Endothelial cell of umbilical vein (primary cell): ENCODE measurements around the gene GNGT2. TPM values are rescaled to one million over a fixed set of nuclear protein-coding genes. Genes with fewer than 3 reads are reported as not detected.

ENCODE experiments used
- BruUV-seq: library from RNA; stranded (reverse); fragments of 400-500 nt; replicated peaks from 2 replicates; lab custom pipeline; 2021; lab: Mats Ljungman, UMichigan
- CTCF ChIA-PET: fragments of 300-600, 350-600 bp; sonication (Branson Sonifier 250); formaldehyde crosslinking; loops from one replicate; lab custom pipeline; 2021; ENCODE audit warnings: antibody characterized with exemption, inconsistent platforms; lab: Charles Lee
- POLR2A ChIA-PET: fragments of 300-600, 350-600 bp; sonication (Branson Sonifier 250); formaldehyde crosslinking; loops from one replicate; lab custom pipeline; 2021; ENCODE audit warnings: antibody characterized with exemption, inconsistent platforms; lab: Charles Lee
- DNase-seq: peaks from one replicate; pipeline ENCODE4 v3.0.0-alpha.2; 2011; ENCODE audit warnings: low read depth, low spot score
- FAIRE-seq: peaks from 2 replicates; lab custom pipeline; 2011; peaks lifted over from hg19 to GRCh38; lab: Jason Lieb, UNC
- H2AFZ ChIP-seq: 2 replicates; pipeline ENCODE4 v1.6.0; 2012; ENCODE audit warnings: low read depth, low read length, control low read depth, inconsistent platforms
- H3K27ac ChIP-seq: 2 replicates; pipeline ENCODE4 v1.5.1; 2011; ENCODE audit warnings: low read depth, mild to moderate bottlenecking, control low read depth, low read length, moderate library complexity; ENCODE audit not compliant: insufficient read depth
- H3K27me3 ChIP-seq, 2 experiments: 2 replicates each; pipeline versions ENCODE4 v1.6.0 to v1.6.1; 2011; ENCODE audit warnings: low read length in 2 of 2, mixed read lengths in 1 of 2; ENCODE audit not compliant: control insufficient read depth in 2 of 2, insufficient read depth in 2 of 2
- H3K36me3 ChIP-seq, 2 experiments: 2 replicates in 1 of 2; 3 replicates in 1 of 2; pipeline ENCODE4 v1.5.1; 2011; ENCODE audit warnings: low read length in 2 of 2, mild to moderate bottlenecking in 1 of 2, moderate library complexity in 1 of 2; ENCODE audit not compliant: control insufficient read depth in 2 of 2, insufficient read depth in 2 of 2; ENCODE audit errors: extremely low read depth in 1 of 2
- H3K4me1 ChIP-seq: 3 replicates; pipeline ENCODE4 v1.5.1; 2011; ENCODE audit warnings: mild to moderate bottlenecking, low read length; ENCODE audit not compliant: control insufficient read depth, insufficient read depth; ENCODE audit errors: extremely low read depth
- H3K4me2 ChIP-seq: 2 replicates; pipeline ENCODE4 v1.6.1; 2011; ENCODE audit warnings: low read length, control low read depth, mixed read lengths; ENCODE audit not compliant: insufficient read depth
- H3K4me3 ChIP-seq, 3 experiments: fragments of 200-600 bp in 1 of 3; sonication (generic), shearing (Covaris generic) in 1 of 3; replicated peaks in 1 of 3; 2 replicates each; pipeline ENCODE4 v1.5.1; 2011 to 2016; ENCODE audit warnings: control low read depth in 3 of 3, low read length in 3 of 3, mild to moderate bottlenecking in 2 of 3, inconsistent platforms in 1 of 3, low read depth in 1 of 3, moderate library complexity in 1 of 3; ENCODE audit not compliant: insufficient read depth in 1 of 3
- H3K79me2 ChIP-seq: 2 replicates; pipeline ENCODE4 v1.6.0; 2012; ENCODE audit warnings: low read length, inconsistent platforms; ENCODE audit not compliant: control insufficient read depth, insufficient read depth
- H3K9ac ChIP-seq: replicated peaks from 2 replicates; pipeline ENCODE3; 2011; ENCODE audit warnings: low read length, control low read depth; ENCODE audit not compliant: insufficient read depth; ENCODE audit errors: extremely low read depth
- H3K9me1 ChIP-seq: replicated peaks from 3 replicates; pipeline ENCODE4 v1.6.0; 2011; ENCODE audit warnings: mild to moderate bottlenecking, low read length; ENCODE audit not compliant: control insufficient read depth, insufficient read depth; ENCODE audit errors: extremely low read depth
- H3K9me3 ChIP-seq: replicated peaks from 2 replicates; pipeline ENCODE4 v1.5.1; 2012; ENCODE audit warnings: low read length, inconsistent platforms; ENCODE audit not compliant: control insufficient read depth, insufficient read depth
- H4K20me1 ChIP-seq: replicated peaks from 2 replicates; pipeline ENCODE3; 2011; ENCODE audit warnings: mild to moderate bottlenecking, low read length; ENCODE audit not compliant: control insufficient read depth, insufficient read depth; ENCODE audit errors: extremely low read depth
- EZH2 ChIP-seq: IDR thresholded peaks from 2 replicates; pipeline ENCODE4 v1.6.1; 2012; ENCODE audit warnings: borderline replicate concordance, low read depth, mild to moderate bottlenecking, moderate library complexity, low read length, inconsistent platforms; ENCODE audit not compliant: severe bottlenecking
- FOS ChIP-seq: IDR thresholded peaks from 2 replicates; pipeline ENCODE4 v1.6.1; 2011; ENCODE audit warnings: mild to moderate bottlenecking, low read length, moderate library complexity, borderline replicate concordance; ENCODE audit not compliant: insufficient read depth
- GATA2 ChIP-seq: IDR thresholded peaks from 2 replicates; pipeline ENCODE4 v1.7.0; 2011; ENCODE audit warnings: low read depth, mild to moderate bottlenecking, moderate library complexity, mixed read lengths, low read length; ENCODE audit not compliant: insufficient read length, insufficient read depth
- JUN ChIP-seq: IDR thresholded peaks from 2 replicates; pipeline ENCODE4 v1.6.1; 2011; ENCODE audit warnings: borderline replicate concordance, low read depth; ENCODE audit not compliant: insufficient read length, insufficient read depth
- MAX ChIP-seq: IDR thresholded peaks from 2 replicates; pipeline ENCODE4 v1.6.1; 2011; ENCODE audit not compliant: insufficient read depth, insufficient read length
- MYC ChIP-seq: IDR thresholded peaks from one replicate; pipeline ENCODE4 v1.6.1; 2011; ENCODE audit warnings: mild to moderate bottlenecking, low read depth, low read length
- POLR2A ChIP-seq: IDR thresholded peaks from 2 replicates; pipeline ENCODE4 v1.6.1; 2012; ENCODE audit warnings: low read depth, mild to moderate bottlenecking, control low read depth, low read length
- POLR2AphosphoS5 ChIP-seq: IDR thresholded peaks from 2 replicates; pipeline ENCODE4 v1.6.1; 2012; ENCODE audit warnings: low read depth, mild to moderate bottlenecking, control low read depth, low read length, moderate library complexity; ENCODE audit not compliant: insufficient read depth
- dilution Hi-C: fragments of 300-500 bp; cut with MboI; formaldehyde crosslinking; loops from one replicate; pipeline ENCODE4 v1.15.0; 2019; ENCODE audit warnings: low sequenced_read_pairs; ENCODE audit not compliant: extremely low pct_ligation_motif_present
- intact Hi-C: fragments of 100-400 bp; cut with micrococcal nuclease; formaldehyde crosslinking; loops from one replicate; pipeline ENCODE4 v1.10.0; 2022
- polyA plus RNA-seq, 4 experiments: library from polyadenylated mRNA; depleted of rRNA in 3 of 4; stranded (reverse) in 3 of 4; unstranded in 1 of 4; fragments of >200 nt; gene quantifications; 2 replicates each; pipeline versions ENCODE4 v1.2.1 to v1.2.3, GENCODE V29; 2011 to 2012; ENCODE audit warnings: missing spikeins in 1 of 4
- total RNA-seq: library from RNA; stranded (reverse); gene quantifications from 2 replicates; pipeline ENCODE4 v1.2.3, GENCODE V29; 2021
- TF ChIP-seq, protein P1 (sequence below), 2 donors: IDR thresholded peaks; 1 replicate in 1 of 2; 2 replicates in 1 of 2; pipeline ENCODE4 v1.5.1; 2011; ENCODE audit warnings: low read length in 2 of 2, mild to moderate bottlenecking in 2 of 2, moderate library complexity in 2 of 2, control low read depth in 1 of 2, inconsistent platforms in 1 of 2, low read depth in 1 of 2; ENCODE audit not compliant: insufficient read depth in 1 of 2; ENCODE audit errors: extremely low read depth in 1 of 2

The GNGT2 gene
- total and polyA plus RNA-seq, 2 donors (not counting 3 experiments of a cell fraction or from before 2014, with no cell fraction given) = 2.8 to 3.8 TPM

GRCh38 chr17:49165143-49165542 lies 45.2 kb downstream of the GNGT2 start:
- no peak for TF ChIP-seq POLR2AphosphoS5
- no peak for TF ChIP-seq FOS
- TF ChIP-seq MAX = no peak
- TF ChIP-seq JUN = no peak
- Histone ChIP-seq H2AFZ (no peak overlapping the region), H3K9me1 (no peaks in the 10 kb centered on the region), H3K79me2 (no peaks in the 10 kb centered on the region), H3K27ac (no peak overlapping the region), H3K9ac (no peak overlapping the region), H3K36me3 (no peaks in the 10 kb centered on the region), H3K4me3 (no peak overlapping the region), H4K20me1 (no peaks in the 10 kb centered on the region), H3K9me3 (no peaks in the 10 kb centered on the region), H3K4me1 (no peaks in the 10 kb centered on the region), H3K27me3 (peaks cover 17 to 18% of the 10 kb centered on the region in 2 experiments), H3K4me2 (no peak overlapping the region)
- no TSS peak for BruUV-seq
- ChIA-PET POLR2A (no interaction called here), CTCF (no interaction called here)
- intact Hi-C loops (no loop called here), dilution Hi-C loops (no loop called here)
- FAIRE-seq (no peak), DNase-seq (no peak)

DNA sequence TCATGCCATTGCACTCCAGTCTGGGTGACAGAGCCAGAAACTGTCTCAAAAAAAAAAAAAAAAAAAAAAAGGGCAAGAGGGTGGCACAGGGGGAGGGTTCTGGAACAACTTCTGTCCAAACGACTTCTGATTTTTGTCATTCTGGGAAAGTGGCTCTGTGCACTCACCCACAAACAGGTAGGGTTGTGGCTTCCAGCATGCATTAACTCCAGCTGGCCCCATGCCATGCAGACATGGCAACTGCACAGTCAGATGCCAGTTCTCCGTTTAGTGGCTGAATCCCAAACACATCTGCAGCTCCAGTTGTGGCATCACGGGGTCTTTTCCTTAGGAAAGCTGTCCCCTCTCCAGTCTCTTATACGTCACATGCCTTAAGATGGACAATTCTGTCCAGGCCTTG lies 47.5 kb downstream of the GNGT2 start:
- Histone ChIP-seq H3K36me3 (no peaks in the 10 kb centered on the region), H4K20me1 (no peaks in the 10 kb centered on the region), H3K4me1 (no peaks in the 10 kb centered on the region), H3K9me1 (no peaks in the 10 kb centered on the region), H3K9ac (no peak overlapping the region), H3K4me2 (no peak overlapping the region), H3K79me2 (no peaks in the 10 kb centered on the region), H3K9me3 (no peaks in the 10 kb centered on the region), H3K27me3 (peaks cover 14 to 16% of the 10 kb centered on the region in 2 experiments), H3K4me3 (no peak overlapping the region), H3K27ac (no peak overlapping the region), H2AFZ (no peak overlapping the region)
- intact Hi-C loops (no loop called here), dilution Hi-C loops (no loop called here)
- TF ChIP-seq MYC (no peak), POLR2A (no peak), POLR2AphosphoS5 (no peak), FOS (no peak), EZH2 (no peak), MAX (no peak), GATA2 (no peak), JUN (no peak)
- TF ChIP-seq, protein P1, sequence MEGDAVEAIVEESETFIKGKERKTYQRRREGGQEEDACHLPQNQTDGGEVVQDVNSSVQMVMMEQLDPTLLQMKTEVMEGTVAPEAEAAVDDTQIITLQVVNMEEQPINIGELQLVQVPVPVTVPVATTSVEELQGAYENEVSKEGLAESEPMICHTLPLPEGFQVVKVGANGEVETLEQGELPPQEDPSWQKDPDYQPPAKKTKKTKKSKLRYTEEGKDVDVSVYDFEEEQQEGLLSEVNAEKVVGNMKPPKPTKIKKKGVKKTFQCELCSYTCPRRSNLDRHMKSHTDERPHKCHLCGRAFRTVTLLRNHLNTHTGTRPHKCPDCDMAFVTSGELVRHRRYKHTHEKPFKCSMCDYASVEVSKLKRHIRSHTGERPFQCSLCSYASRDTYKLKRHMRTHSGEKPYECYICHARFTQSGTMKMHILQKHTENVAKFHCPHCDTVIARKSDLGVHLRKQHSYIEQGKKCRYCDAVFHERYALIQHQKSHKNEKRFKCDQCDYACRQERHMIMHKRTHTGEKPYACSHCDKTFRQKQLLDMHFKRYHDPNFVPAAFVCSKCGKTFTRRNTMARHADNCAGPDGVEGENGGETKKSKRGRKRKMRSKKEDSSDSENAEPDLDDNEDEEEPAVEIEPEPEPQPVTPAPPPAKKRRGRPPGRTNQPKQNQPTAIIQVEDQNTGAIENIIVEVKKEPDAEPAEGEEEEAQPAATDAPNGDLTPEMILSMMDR (IDR thresholded peaks at IDR 0.05; ENCODE audit: extremely low read depth in 1 of 2, insufficient read depth in 1 of 2, low read depth in 1 of 2, low read length in 2 of 2) = no peak
- POLR2A ChIA-PET = no interaction called here
- CTCF ChIA-PET = interaction anchor here (1.3 kb wide), 1 partner anchor 30 kb away, joined by 3 read pairs; no protein-coding TSS in a partner anchor
- FAIRE-seq (no peak), DNase-seq (no peak)
- no TSS peak for BruUV-seq
